Tibial artery (tissue), 4 donors: ENCODE data around the gene TBC1D2B.

ENCODE experiments used
- DNase-seq, 2 donors: peaks; one replicate each; pipeline ENCODE4 v3.0.0-alpha.2; 2019
- H3K27ac ChIP-seq, 2 donors: fragments of 200-600 bp; sonication (generic) in 1 of 2; 1 replicate in 1 of 2; 2 replicates in 1 of 2; pipeline ENCODE4 v1.5.1; 2018 to 2019; ENCODE audit warnings: mild to moderate bottlenecking in 1 of 2
- H3K27me3 ChIP-seq, 2 donors: fragments of 200-600 bp; sonication (generic) in 1 of 2; one replicate each; pipeline versions ENCODE4 v1.5.1 to v1.6.0; 2016 to 2019
- H3K36me3 ChIP-seq, 3 donors: fragments of 200-600 bp; sonication (generic) in 2 of 3; one replicate each; pipeline ENCODE4 v1.5.1; 2016 to 2019; ENCODE audit warnings: mild to moderate bottlenecking in 2 of 3
- H3K4me1 ChIP-seq, 4 donors: fragments of 200-600 bp; sonication (generic) in 2 of 4; 1 replicate in 3 of 4; 2 replicates in 1 of 4; pipeline ENCODE4 v1.5.1; 2016 to 2019
- H3K4me3 ChIP-seq, 2 donors: fragments of 200-600 bp; sonication (generic) in 1 of 2; 1 replicate in 1 of 2; 2 replicates in 1 of 2; pipeline ENCODE4 v1.5.1; 2018 to 2019; ENCODE audit warnings: mild to moderate bottlenecking in 2 of 2
- H3K9me3 ChIP-seq, 3 donors: fragments of 200-600 bp; sonication (generic) in 1 of 3; one replicate each; pipeline ENCODE4 v1.5.1; 2016 to 2019
- intact Hi-C: fragments of 100-400 bp; cut with DNase I; formaldehyde crosslinking; loops from one replicate; pipeline ENCODE4 v1.15.0; 2023; ENCODE audit warnings: low total_unique reads
- TF ChIP-seq, protein P1 (sequence below), 2 experiments: fragments of 200-600 bp in 1 of 2; fragments of 450-650 bp in 1 of 2; IDR thresholded peaks; one replicate each; pipeline ENCODE4 v1.5.1; 2017 to 2019; ENCODE audit warnings: antibody characterized with exemption in 2 of 2, mild to moderate bottlenecking in 1 of 2, moderate library complexity in 1 of 2

Gene TBC1D2B

DNA sequence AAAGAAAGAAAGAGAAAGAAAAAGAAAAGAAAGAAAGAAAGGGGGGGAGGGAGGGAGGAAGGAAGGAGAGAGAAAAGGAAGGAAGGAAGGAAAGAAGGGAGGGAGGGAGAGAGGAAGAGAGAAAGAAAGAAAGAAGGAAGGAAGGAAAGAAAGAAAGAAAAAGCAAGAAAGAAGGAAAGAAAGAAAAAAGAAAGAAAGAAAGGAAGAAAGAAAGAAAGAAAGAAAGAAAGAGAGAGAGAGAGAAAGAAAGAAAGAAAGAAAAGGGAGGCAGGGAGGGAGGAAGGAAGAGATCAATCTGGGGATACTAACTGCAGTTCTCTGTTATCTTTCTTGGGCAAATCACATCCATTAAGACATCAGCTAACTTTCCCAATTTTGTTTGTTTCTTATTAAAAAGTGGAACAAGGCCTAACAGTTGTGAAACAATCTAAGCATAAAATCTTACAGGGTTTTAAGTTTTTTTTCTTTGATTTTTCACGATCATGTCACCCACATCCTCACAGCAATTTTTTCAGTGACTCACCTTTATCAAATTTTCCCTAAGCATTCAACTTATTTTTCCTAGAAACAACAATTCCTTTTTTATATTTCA lies 36.8 kb downstream of the TBC1D2B start:
- Histone ChIP-seq H3K4me3 (no peak overlapping the region), H3K4me1 (peaks cover 0 to 17% (median 4%) of the 10 kb centered on the region in 4 donors), H3K36me3 (peaks cover 20 to 60% (median 36%) of the 10 kb centered on the region in 3 donors), H3K27me3 (no peaks in the 10 kb centered on the region), H3K27ac (no peak overlapping the region), H3K9me3 (no peaks in the 10 kb centered on the region)
- TF ChIP-seq, protein P1, sequence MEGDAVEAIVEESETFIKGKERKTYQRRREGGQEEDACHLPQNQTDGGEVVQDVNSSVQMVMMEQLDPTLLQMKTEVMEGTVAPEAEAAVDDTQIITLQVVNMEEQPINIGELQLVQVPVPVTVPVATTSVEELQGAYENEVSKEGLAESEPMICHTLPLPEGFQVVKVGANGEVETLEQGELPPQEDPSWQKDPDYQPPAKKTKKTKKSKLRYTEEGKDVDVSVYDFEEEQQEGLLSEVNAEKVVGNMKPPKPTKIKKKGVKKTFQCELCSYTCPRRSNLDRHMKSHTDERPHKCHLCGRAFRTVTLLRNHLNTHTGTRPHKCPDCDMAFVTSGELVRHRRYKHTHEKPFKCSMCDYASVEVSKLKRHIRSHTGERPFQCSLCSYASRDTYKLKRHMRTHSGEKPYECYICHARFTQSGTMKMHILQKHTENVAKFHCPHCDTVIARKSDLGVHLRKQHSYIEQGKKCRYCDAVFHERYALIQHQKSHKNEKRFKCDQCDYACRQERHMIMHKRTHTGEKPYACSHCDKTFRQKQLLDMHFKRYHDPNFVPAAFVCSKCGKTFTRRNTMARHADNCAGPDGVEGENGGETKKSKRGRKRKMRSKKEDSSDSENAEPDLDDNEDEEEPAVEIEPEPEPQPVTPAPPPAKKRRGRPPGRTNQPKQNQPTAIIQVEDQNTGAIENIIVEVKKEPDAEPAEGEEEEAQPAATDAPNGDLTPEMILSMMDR (IDR thresholded peaks at IDR 0.05): no peak
- intact Hi-C loops: no loop called here
- DNase-seq: no peak

DNA sequence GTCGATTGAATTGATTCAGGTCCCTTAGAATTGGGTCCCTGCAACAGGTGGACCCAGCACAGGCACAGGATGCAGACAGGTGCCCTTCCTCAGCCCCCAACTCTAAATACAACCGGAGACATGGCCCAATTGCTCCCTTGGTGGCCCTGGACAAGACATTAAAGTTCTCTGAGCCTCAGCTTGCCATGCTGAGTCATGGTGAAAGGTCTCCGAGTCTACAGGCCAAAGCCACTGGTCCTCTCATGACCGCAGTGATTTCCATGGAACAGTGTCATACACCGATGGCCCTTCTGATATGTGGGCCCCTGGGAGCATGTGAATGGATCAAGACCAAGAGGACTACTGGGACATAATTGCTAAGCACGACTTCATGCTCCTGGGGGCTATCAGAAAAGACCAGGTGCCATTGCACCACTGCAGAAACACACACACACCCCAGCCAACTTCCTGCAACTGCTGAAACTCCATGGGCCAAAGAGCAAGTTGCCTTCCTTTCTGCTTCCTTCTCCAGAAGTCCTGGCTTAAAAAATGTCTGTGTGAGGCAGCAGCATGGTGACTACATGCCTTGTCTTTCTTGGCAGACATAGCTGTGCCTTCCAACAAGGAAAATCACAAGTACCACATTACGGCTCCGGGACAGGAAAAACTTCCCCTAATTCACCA lies 38.8 kb downstream of the TBC1D2B start:
- Histone ChIP-seq H3K9me3 (no peaks in the 10 kb centered on the region), H3K27ac (no peak overlapping the region), H3K36me3 (peaks cover 7 to 42% (median 29%) of the 10 kb centered on the region in 3 donors), H3K4me3 (no peak overlapping the region), H3K27me3 (no peaks in the 10 kb centered on the region), H3K4me1 (peaks cover 0 to 34% (median 21%) of the 10 kb centered on the region in 4 donors)
- intact Hi-C loops: no loop called here
- TF ChIP-seq, protein P1 (IDR thresholded peaks at IDR 0.05): no peak
- no peak for DNase-seq

DNA sequence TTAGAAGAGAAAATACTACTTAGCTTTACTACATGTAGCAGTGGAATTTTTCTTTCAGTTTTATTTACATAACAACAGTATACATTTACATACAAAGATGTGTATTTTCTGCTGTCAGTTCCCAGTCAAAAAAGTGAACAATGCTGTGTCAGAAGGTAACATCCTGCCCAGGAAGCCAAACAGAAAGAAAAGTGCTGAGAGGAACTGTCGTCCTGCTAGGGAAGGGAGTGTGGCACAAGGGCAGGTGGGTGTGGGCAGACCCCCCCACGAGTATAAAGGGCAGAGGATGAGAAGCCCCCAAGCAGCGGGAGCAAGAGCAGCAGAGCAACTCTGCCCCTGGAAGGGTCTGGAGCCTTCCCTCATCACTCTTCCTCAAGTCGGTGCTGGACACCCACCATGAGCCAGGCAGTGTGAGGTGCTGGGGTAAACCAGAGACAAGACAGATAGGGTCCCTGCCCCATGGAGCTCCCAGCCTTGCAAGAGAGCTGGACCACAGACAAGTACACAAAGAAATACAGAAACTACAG lies 39.7 kb downstream of the TBC1D2B start:
- TF ChIP-seq, protein P1 (IDR thresholded peaks at IDR 0.05): no peak
- DNase-seq: no peak
- Histone ChIP-seq H3K27ac (no peak overlapping the region), H3K4me3 (no peak overlapping the region), H3K9me3 (no peaks in the 10 kb centered on the region), H3K4me1 (peaks cover 0 to 34% (median 21%) of the 10 kb centered on the region in 4 donors), H3K36me3 (peaks cover 0 to 34% (median 20%) of the 10 kb centered on the region in 3 donors), H3K27me3 (no peaks in the 10 kb centered on the region)
- intact Hi-C loops: no loop called here

DNA sequence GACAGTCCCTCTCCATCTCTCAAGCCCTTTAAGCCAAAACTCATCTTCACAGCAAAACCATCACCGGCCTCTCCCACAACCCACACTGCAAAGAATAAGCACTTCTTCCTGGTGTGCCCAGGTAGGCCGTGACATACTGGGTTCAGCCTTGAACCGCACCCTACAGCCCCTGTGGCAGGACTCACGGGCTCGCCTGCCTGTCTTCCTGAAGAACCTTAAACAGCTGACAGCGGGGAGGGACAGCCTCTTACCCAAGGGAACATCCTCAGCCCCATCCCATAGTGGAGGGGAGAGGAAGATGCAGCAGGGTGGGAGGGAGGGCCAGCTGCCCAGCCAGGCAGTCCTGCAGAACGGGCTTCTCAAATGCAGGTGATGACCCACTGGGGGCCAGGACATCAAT lies 40.2 kb downstream of the TBC1D2B start:
- Histone ChIP-seq H3K4me3 (no peak overlapping the region), H3K9me3 (no peaks in the 10 kb centered on the region), H3K4me1 (peaks cover 0 to 34% (median 21%) of the 10 kb centered on the region in 4 donors), H3K36me3 (peaks cover 0 to 28% (median 15%) of the 10 kb centered on the region in 3 donors), H3K27ac (no peak overlapping the region), H3K27me3 (no peaks in the 10 kb centered on the region)
- intact Hi-C loops: no loop called here
- TF ChIP-seq, protein P1 (IDR thresholded peaks at IDR 0.05): no peak
- no peak for DNase-seq

DNA sequence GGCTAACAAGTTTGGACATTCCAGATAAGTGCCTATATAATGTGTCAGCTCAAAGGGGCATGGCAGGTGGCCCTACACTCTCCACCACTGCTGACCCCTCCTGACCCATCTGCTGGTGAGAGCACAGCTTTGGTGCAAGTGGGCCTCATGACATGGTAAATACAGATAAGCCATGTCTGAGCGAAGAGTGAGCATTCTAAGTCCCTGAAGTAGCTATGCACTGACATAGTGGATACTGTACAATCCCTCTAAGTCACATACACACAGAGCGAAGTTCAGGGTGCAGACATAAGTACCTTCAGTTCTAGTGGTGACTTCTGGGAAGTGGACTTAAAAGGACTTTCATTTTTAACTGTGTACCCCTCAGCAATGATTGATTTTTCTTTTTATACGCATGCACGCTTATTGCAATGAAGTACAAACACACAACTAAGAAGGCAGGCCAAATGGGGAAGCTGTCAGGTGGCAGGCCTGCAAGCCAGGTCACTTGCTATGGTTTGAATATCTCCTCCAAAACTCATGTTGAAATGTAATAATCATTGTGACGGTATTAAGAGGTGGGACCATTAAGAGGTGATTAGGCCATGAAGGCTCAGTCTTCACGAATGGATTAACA lies 41.5 kb downstream of the TBC1D2B start:
- H3K36me3 ChIP-seq: peaks cover 0 to 21% (median 8%) of the 10 kb centered on the region in 3 donors
- no peaks in the 10 kb centered on the region for H3K27me3 ChIP-seq
- peaks cover 0 to 34% (median 21%) of the 10 kb centered on the region in 4 donors for H3K4me1 ChIP-seq
- intact Hi-C loops: no loop called here
- no peaks in the 10 kb centered on the region for H3K9me3 ChIP-seq
- no peak for DNase-seq
- TF ChIP-seq, protein P1 (IDR thresholded peaks at IDR 0.05): no peak
- H3K27ac ChIP-seq: peak overlapping the region; percentile 35 to 42
- no peak overlapping the region for H3K4me3 ChIP-seq
